Endodermal cell (in vitro differentiated cells): Measurements from ENCODE around the gene SCGB1C2. TPM values are rescaled to one million over a fixed set of nuclear protein-coding genes. Genes with fewer than 3 reads are reported as not detected.

ENCODE experiments used
- DNase-seq: peaks from one replicate; pipeline ENCODE4 v3.0.0-alpha.2; 2017
- H3K27ac ChIP-seq: 2 replicates; pipeline ENCODE4 v1.5.1; 2013; ENCODE audit warnings: mild to moderate bottlenecking, low read depth, low read length, moderate library complexity
- H3K27me3 ChIP-seq: 2 replicates; pipeline ENCODE4 v1.6.1; 2013; ENCODE audit warnings: mild to moderate bottlenecking, low read length, moderate library complexity; ENCODE audit not compliant: insufficient read depth, control insufficient read depth, poor library complexity, severe bottlenecking
- H3K36me3 ChIP-seq: 2 replicates; pipeline ENCODE4 v1.7.0; 2013; ENCODE audit warnings: mild to moderate bottlenecking, low read length, moderate library complexity; ENCODE audit not compliant: control insufficient read depth, insufficient read depth
- H3K4me1 ChIP-seq: one replicate; pipeline ENCODE4 v1.7.0; 2013; ENCODE audit warnings: low read length; ENCODE audit not compliant: control insufficient read depth, insufficient read depth
- H3K4me3 ChIP-seq: 2 replicates; pipeline ENCODE4 v1.5.1; 2013; ENCODE audit warnings: mild to moderate bottlenecking, low read length, moderate library complexity
- H3K9ac ChIP-seq: 2 replicates; pipeline ENCODE4 v1.6.1; 2013; ENCODE audit warnings: mild to moderate bottlenecking, low read length, moderate library complexity; ENCODE audit not compliant: poor library complexity, severe bottlenecking; ENCODE audit errors: extremely low read depth
- H3K9me3 ChIP-seq: 2 replicates; pipeline ENCODE4 v1.6.1; 2013; ENCODE audit warnings: mild to moderate bottlenecking, low read length, moderate library complexity; ENCODE audit not compliant: control insufficient read depth
- H3K27ac Mint-ChIP-seq: 2 replicates; pipeline ENCODE4 v1.8.0; 2020; ENCODE audit warnings: mixed read lengths
- H3K27me3 Mint-ChIP-seq: 2 replicates; pipeline ENCODE4 v1.8.0; 2021; ENCODE audit warnings: mild to moderate bottlenecking, mixed read lengths; ENCODE audit not compliant: insufficient read depth
- H3K36me3 Mint-ChIP-seq: 2 replicates; pipeline ENCODE4 v1.8.0; 2020; ENCODE audit warnings: low read depth, mixed read lengths
- H3K4me1 Mint-ChIP-seq: 2 replicates; pipeline ENCODE4 v1.8.0; 2020; ENCODE audit warnings: mixed read lengths
- H3K4me3 Mint-ChIP-seq: 2 replicates; pipeline ENCODE4 v1.8.0; 2020; ENCODE audit warnings: mild to moderate bottlenecking, moderate library complexity, mixed read lengths
- H3K9me3 Mint-ChIP-seq: 2 replicates; pipeline ENCODE4 v1.8.0; 2020; ENCODE audit warnings: mild to moderate bottlenecking, mixed read lengths
- WGBS, 2 experiments: methylation state at CpG; one replicate each; pipeline versions ENCODE4 v1.1.5 to v1.1.7; 2013; ENCODE audit warnings: missing lambda C conversion rate in 2 of 2, mixed read lengths in 1 of 2; ENCODE audit not compliant: insufficient coverage in 1 of 2, insufficient read length in 1 of 2; 5-methylcytosine and 5-hydroxymethylcytosine counted together
- total RNA-seq, 2 donors: library from RNA; stranded (reverse); fragmentation: NEBNext Ultra II Directional in 1 of 2; extraction: Animal tissue kit (Norgen Biotek cat#: 25700) in 1 of 2; gene quantifications; 2 replicates in 1 of 2; 3 replicates in 1 of 2; pipeline ENCODE4 v1.2.1, GENCODE V29; 2021
- TF ChIP-seq, protein P1 (sequence below): fragments of 200-600 bp; sonication (generic); conservative IDR thresholded peaks from 2 replicates; pipeline ENCODE4 v1.5.0; 2021; ENCODE audit warnings: antibody characterized with exemption, mild to moderate bottlenecking

Gene SCGB1C2
- total RNA-seq, 2 donors from 2014 or later: not detected

DNA sequence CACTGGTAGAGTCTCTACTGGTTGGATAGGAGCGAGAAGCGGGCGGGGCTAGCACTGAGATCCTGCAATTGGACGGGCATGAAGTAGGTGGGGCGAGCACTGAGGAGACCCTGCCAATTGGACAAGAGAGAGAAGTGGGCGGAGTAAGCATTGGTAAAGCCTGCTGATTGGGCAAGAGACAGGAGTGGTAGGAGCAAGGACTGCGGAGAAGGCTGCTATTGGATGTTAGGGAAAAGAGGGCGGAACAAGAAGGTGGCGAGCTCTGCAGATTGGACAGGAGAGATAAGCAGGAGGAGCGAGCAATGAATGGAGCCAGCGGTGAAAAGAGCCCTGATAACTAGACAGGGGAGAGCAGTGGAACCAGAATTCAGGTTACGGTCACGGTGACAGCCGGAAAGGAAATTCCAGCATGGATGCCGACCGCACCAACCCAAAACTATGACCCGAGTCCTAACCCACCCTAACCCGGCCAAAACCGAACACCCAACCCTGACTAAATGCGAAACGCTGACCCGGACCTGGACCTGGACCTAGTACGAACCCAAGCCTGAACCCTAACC is 4.8 kb downstream of the SCGB1C2 start:
- H3K9ac ChIP-seq: no peak overlapping the region
- H3K4me3 ChIP-seq: no peak overlapping the region
- Mint-ChIP-seq H3K27ac (no peak overlapping the region), H3K36me3 (no peaks in the 10 kb centered on the region), H3K9me3 (no peaks in the 10 kb centered on the region), H3K4me3 (no peak overlapping the region), H3K4me1 (no peaks in the 10 kb centered on the region), H3K27me3 (peaks cover 4% of the 10 kb centered on the region)
- DNase-seq: no peak
- H3K27me3 ChIP-seq: peaks cover 18% of the 10 kb centered on the region
- 90 to 93% methylated on average over 19 to 23 of the region's 23 CpGs for WGBS, 2 experiments
- H3K9me3 ChIP-seq: no peaks in the 10 kb centered on the region
- H3K27ac ChIP-seq: no peak overlapping the region
- no peaks in the 10 kb centered on the region for H3K4me1 ChIP-seq
- H3K36me3 ChIP-seq: no peaks in the 10 kb centered on the region
- TF ChIP-seq, protein P1, sequence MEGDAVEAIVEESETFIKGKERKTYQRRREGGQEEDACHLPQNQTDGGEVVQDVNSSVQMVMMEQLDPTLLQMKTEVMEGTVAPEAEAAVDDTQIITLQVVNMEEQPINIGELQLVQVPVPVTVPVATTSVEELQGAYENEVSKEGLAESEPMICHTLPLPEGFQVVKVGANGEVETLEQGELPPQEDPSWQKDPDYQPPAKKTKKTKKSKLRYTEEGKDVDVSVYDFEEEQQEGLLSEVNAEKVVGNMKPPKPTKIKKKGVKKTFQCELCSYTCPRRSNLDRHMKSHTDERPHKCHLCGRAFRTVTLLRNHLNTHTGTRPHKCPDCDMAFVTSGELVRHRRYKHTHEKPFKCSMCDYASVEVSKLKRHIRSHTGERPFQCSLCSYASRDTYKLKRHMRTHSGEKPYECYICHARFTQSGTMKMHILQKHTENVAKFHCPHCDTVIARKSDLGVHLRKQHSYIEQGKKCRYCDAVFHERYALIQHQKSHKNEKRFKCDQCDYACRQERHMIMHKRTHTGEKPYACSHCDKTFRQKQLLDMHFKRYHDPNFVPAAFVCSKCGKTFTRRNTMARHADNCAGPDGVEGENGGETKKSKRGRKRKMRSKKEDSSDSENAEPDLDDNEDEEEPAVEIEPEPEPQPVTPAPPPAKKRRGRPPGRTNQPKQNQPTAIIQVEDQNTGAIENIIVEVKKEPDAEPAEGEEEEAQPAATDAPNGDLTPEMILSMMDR: no peak

DNA sequence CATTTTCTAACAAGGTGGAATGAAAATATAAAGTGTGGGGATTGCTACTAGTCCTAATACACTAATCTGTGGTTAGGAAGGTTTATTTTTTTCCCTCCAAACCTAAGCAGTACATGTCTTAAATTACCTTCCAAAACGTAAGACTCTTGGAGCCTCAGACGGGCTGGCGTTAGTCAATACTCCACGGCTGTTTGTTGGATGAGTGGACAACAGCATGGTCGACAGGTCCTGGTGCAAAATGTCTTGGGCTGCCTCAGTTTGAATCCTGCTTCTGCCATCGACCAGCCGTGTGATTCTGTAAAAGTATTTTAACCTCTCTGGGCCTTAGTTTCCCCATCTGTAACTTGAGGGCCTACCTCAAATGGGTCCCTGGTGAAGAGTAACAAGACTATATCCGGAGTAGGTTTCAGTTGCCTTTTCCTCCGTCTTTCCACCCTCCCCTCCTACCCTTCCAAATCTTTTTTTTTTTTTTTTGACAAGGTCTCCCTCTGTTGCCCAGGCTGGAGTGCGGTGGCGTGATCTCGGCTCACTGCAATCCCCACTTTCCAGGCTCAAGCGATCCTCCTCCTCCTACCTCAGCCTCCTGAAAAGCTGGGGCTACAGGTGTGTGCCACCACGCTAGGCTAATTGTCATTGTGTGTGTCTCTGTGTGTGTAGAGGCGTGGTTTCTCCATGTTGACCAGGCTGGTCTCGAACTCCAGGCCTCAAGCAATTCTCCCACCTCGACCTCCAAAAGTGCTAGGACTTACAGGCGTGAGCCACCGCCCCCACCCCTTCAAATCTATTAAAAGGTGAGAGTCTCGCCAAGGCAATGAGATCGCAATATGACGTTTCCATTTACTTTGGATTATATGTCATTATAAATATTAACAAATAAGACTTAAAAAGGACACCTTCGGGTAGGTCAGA is 5.8 kb downstream of the SCGB1C2 start:
- no peak overlapping the region for H3K4me3 Mint-ChIP-seq
- no peaks in the 10 kb centered on the region for H3K36me3 Mint-ChIP-seq
- WGBS, 2 experiments: 85% methylated on average over 10 to 23 of the region's 23 CpGs
- Histone ChIP-seq H3K9me3 (no peaks in the 10 kb centered on the region), H3K36me3 (no peaks in the 10 kb centered on the region), H3K9ac (no peak overlapping the region), H3K4me1 (no peaks in the 10 kb centered on the region), H3K27ac (no peak overlapping the region), H3K4me3 (no peak overlapping the region), H3K27me3 (peaks cover 18% of the 10 kb centered on the region)
- peaks cover 4% of the 10 kb centered on the region for H3K27me3 Mint-ChIP-seq
- no peaks in the 10 kb centered on the region for H3K4me1 Mint-ChIP-seq
- no peak overlapping the region for H3K27ac Mint-ChIP-seq
- TF ChIP-seq, protein P1: no peak
- H3K9me3 Mint-ChIP-seq: no peaks in the 10 kb centered on the region
- no peak for DNase-seq

GRCh38 chr17:143785-144281 is 6.5 kb downstream of the SCGB1C2 start:
- H3K36me3 Mint-ChIP-seq: no peaks in the 10 kb centered on the region
- no peaks in the 10 kb centered on the region for H3K36me3 ChIP-seq
- H3K27me3 Mint-ChIP-seq: peaks cover 4% of the 10 kb centered on the region
- DNase-seq: peak; percentile 99
- no peak overlapping the region for H3K9ac ChIP-seq
- H3K27me3 ChIP-seq: peaks cover 18% of the 10 kb centered on the region
- no peaks in the 10 kb centered on the region for H3K4me1 ChIP-seq
- H3K9me3 ChIP-seq: no peaks in the 10 kb centered on the region
- no peaks in the 10 kb centered on the region for H3K4me1 Mint-ChIP-seq
- H3K27ac Mint-ChIP-seq: no peak overlapping the region
- H3K27ac ChIP-seq: no peak overlapping the region
- no peak overlapping the region for H3K4me3 Mint-ChIP-seq
- WGBS, 2 experiments: 7 to 11% methylated on average over 16 to 44 of the region's 44 CpGs
- H3K4me3 ChIP-seq: no peak overlapping the region
- no peaks in the 10 kb centered on the region for H3K9me3 Mint-ChIP-seq
- TF ChIP-seq, protein P1: peak; percentile 88
